Activated naive CD4-positive, alpha-beta T cell treated with anti-CD3 and anti-CD28 coated beads, Interleukin-2, amount 10 ng/mL, durations not matched to agents 7 days and 5 days (primary cell): ENCODE measurements around the gene RECK.

Experiments
- CTCF ChIA-PET: fragments of 350-600 bp; sonication (Branson Sonifier 250); formaldehyde crosslinking; loops from one replicate; lab custom pipeline; 2021; ENCODE audit warnings: antibody characterized with exemption; lab: Charles Lee
- DNase-seq: peaks from one replicate; pipeline ENCODE4 v3.0.0-alpha.2; 2020
- H3K27ac Mint-ChIP-seq: one replicate; pipeline ENCODE4 v1.8.0; 2021; ENCODE audit warnings: mild to moderate bottlenecking, moderate library complexity, mixed read lengths
- H3K27me3 Mint-ChIP-seq: one replicate; pipeline ENCODE4 v1.8.0; 2021; ENCODE audit warnings: mild to moderate bottlenecking, mixed read lengths
- H3K36me3 Mint-ChIP-seq: one replicate; pipeline ENCODE4 v1.8.0; 2021; ENCODE audit warnings: mixed read lengths
- H3K4me1 Mint-ChIP-seq: one replicate; pipeline ENCODE4 v1.8.0; 2021; ENCODE audit warnings: mixed read lengths
- H3K4me3 Mint-ChIP-seq: one replicate; pipeline ENCODE4 v1.8.0; 2021; ENCODE audit warnings: mild to moderate bottlenecking, moderate library complexity, mixed read lengths
- H3K9me3 Mint-ChIP-seq: one replicate; pipeline ENCODE4 v1.8.0; 2021; ENCODE audit warnings: mixed read lengths

Gene RECK

DNA sequence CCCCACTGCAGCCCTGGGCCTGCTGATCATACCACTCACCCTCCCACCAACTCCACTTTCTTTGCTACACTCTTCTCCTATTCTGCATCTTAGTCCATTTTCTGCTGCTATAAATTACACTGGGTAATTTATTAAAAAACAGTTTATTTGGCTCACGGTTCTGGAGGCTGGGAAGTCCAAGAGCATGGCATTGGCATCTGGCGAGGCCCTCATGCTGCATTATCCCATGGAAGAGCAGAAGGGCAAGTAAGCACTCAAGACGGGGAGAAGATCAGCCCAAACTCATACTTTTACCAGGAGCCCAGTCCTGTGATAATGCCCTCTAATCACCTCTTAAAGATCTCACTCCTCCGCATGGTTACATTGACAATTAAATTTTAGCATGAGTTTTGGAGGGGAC, 109.3 kb downstream of the RECK start:
- Mint-ChIP-seq H3K27me3 (no peaks in the 10 kb centered on the region), H3K27ac (peak overlapping the region; percentile 12)

DNA sequence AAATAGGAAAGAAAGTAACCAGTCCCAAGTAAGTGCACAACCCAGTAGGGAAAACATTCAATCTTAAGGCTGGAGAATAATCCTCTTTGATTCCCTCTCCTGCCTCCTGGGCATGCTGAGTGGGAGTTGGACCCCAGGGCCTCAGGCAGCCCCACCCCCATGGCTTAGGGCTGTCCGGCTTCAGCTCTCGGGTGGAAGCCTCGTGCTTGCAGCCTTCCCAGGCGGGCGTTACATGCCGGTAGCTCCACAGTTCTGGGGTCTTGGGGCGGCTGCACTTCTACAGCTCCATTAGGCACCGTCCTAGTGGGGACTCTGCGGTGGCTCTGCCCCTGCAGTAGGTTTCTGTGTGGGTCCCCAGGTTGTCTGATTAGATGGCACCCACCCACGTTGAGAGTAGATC, 109.9 kb downstream of the RECK start:
- Mint-ChIP-seq H3K27ac (no peak overlapping the region), H3K4me3 (no peak overlapping the region), H3K4me1 (peaks cover 95% of the 10 kb centered on the region), H3K27me3 (no peaks in the 10 kb centered on the region), H3K36me3 (peaks cover 58% of the 10 kb centered on the region), H3K9me3 (peaks cover 19% of the 10 kb centered on the region)
- CTCF ChIA-PET = interaction anchor here (1.6 kb wide), 1 partner anchor 18 kb away, joined by 6 read pairs; no protein-coding TSS in a partner anchor
- DNase-seq = no peak

More for the DNA sequence above, 109.3 kb downstream of the RECK start:
- no peak overlapping the region for H3K4me3 Mint-ChIP-seq
- peaks cover 19% of the 10 kb centered on the region for H3K9me3 Mint-ChIP-seq
- CTCF ChIA-PET = interaction anchor here (1.6 kb wide), 1 partner anchor 19 kb away, joined by 6 read pairs; no protein-coding TSS in a partner anchor
- DNase-seq = no peak
- H3K4me1 Mint-ChIP-seq = peaks cover 95% of the 10 kb centered on the region
- H3K36me3 Mint-ChIP-seq = peaks cover 55% of the 10 kb centered on the region

DNA sequence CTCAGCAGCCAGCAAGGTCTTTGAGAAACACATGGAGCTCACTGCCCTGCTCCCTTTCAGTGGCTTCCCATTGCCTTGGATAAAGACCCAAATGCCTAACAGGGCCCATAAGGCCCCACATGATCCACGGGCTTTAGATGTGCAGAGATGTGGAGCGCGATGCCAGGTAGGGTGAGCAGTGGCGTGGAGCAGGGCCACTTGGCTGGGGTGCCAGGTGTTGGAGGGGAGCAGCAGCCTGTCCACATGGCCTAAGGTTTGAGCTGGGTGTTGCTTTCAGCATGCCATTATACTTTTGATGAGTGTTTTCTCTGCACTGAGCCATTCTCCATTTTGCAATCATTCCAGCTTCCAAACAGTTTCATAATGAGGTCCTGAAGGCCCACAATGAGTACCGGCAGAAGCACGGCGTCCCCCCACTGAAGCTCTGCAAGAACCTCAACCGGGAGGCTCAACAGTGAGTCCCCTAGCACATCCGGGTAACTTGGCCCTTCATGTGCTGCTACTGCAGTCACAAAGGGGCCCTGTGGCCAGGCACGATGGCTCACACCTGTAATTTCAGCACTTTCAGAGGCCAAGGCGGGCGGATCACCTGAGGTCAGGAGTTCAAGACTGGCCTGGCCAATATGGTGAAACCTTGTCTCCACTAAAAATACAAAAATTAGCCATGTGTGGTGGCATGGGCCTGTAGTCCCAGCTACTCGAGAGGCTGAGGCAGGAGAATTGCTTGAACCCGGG, 110.9 kb downstream of the RECK start:
- H3K4me3 Mint-ChIP-seq = no peak overlapping the region

DNA sequence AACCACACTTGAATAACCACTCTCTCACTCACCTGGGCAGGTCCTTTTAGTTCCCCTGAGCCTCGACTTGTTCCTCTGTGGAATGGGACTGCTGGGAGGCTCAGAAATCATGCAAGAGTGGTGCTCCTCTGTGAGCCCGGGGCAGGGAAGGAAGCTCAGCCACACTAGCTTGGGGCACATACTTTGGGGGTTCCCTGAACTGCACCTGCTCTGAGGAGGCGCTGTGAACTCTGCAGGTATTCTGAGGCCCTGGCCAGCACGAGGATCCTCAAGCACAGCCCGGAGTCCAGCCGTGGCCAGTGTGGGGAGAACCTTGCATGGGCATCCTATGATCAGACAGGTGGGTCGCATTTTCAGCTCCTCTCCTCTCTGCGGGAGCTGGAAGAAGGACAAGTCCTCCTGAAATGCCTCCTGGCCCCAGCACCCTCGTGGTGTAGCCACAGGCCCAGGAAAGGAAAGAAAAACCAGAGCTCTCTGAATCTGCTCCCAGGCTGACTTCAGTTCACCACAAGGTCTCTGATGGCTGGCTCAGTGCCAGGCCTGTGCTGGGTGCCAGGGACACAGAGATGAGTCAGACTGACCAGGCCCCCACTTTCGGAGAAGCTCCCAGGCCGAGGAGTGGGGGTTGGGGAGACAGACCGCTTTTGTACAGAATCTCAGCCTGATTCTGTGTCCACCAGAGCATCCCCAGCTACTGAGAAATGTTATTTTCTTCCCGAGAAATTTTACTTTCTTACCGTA, 111.8 kb downstream of the RECK start:
- H3K9me3 Mint-ChIP-seq = peaks cover 19% of the 10 kb centered on the region
- no peak overlapping the region for H3K4me3 Mint-ChIP-seq
- peak overlapping the region; percentile 74 for H3K27ac Mint-ChIP-seq

More for the DNA sequence above, 110.9 kb downstream of the RECK start:
- Mint-ChIP-seq H3K27ac (peak overlapping the region; percentile 63), H3K9me3 (peaks cover 19% of the 10 kb centered on the region), H3K27me3 (no peaks in the 10 kb centered on the region), H3K36me3 (peaks cover 51% of the 10 kb centered on the region), H3K4me1 (peaks cover 94% of the 10 kb centered on the region)
- DNase-seq = no peak
- CTCF ChIA-PET = interaction anchor here (1.6 kb wide), 2 partner anchors 16 to 17 kb away, joined by 6 to 10 read pairs; no protein-coding TSS in a partner anchor

DNA sequence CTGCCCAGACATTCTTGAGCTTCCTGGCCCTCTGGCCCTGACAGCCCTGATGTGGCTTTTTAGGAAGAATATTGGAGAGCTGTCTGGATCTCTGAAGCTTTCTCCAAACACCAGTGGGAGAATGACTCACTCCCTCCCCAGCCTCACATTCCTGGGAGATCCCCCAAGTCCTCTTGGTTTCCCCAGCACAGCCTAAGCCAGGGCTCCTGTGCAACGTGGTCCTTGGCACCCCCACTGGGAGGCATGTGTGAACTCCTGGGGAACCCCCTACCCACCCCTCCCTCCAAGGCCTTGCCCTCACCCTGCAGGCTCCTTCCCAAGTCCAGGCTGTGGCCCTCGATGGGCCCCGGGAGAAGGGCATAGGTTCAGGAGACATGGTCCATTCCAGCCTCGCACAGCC, 112.5 kb downstream of the RECK start:
- H3K4me3 Mint-ChIP-seq = no peak overlapping the region
- peak overlapping the region; percentile 74 for H3K27ac Mint-ChIP-seq

More for the DNA sequence above, 111.8 kb downstream of the RECK start:
- H3K4me1 Mint-ChIP-seq = peaks cover 94% of the 10 kb centered on the region
- H3K36me3 Mint-ChIP-seq = peaks cover 49% of the 10 kb centered on the region
- CTCF ChIA-PET = interaction anchor here (0.7 to 1.6 kb wide), 5 partner anchors 12 to 128 kb away, joined by 3 to 10 read pairs (median 5); partner anchors contain the start of gene GLIPR2
- DNase-seq = peak; percentile 67
- H3K27me3 Mint-ChIP-seq = no peaks in the 10 kb centered on the region

DNA sequence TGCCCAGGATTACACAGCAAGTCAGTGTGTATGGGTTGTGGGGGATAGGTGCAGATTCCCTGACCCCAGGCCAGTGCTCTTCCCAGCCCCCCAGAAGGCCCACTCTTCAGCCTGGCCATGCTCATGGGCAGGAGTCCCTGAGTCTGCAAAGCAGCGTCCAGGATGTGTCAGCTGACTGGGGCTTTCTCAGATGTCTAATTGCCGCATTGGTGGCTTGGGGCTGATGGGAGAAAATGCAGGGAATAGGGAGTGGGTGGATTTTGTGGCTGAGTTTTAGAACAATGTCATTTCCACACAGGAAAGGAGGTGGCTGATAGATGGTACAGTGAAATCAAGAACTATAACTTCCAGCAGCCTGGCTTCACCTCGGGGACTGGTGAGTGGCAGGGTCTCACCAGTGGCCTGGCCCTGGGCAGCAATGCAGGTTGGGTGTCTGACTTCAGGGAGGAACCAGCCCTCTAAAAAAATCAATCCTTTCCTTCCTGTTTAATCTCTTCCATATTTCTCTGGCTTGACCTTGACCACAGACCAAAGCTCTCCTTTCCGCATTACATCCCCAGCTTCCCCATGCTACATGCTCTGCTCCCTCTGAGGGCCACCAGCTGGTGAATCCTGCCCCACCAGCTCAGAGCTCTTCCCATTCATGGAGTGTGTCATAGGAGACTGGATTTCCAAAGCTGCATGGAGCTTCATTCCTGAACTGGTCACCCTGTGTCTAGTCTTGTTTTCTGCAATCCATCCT, 114.0 kb downstream of the RECK start:
- Mint-ChIP-seq H3K4me3 (peak overlapping the region; percentile 74), H3K36me3 (peaks cover 47% of the 10 kb centered on the region), H3K4me1 (peaks cover 85% of the 10 kb centered on the region), H3K27ac (peak overlapping the region; percentile 97), H3K27me3 (no peaks in the 10 kb centered on the region), H3K9me3 (peaks cover 13% of the 10 kb centered on the region)
- CTCF ChIA-PET = interaction anchor here (0.7 to 2.3 kb wide), 7 partner anchors 11 to 47 kb away, joined by 3 to 5 read pairs (median 4); partner anchors contain the start of gene GLIPR2
- no peak for DNase-seq

More for the DNA sequence above, 112.5 kb downstream of the RECK start:
- Mint-ChIP-seq H3K4me1 (peaks cover 93% of the 10 kb centered on the region), H3K9me3 (peaks cover 19% of the 10 kb centered on the region), H3K27me3 (no peaks in the 10 kb centered on the region), H3K36me3 (peaks cover 47% of the 10 kb centered on the region)
- no peak for DNase-seq
- CTCF ChIA-PET = interaction anchor here (0.7 to 1.6 kb wide), 5 partner anchors 12 to 128 kb away, joined by 3 to 10 read pairs (median 5); partner anchors contain the start of gene GLIPR2

DNA sequence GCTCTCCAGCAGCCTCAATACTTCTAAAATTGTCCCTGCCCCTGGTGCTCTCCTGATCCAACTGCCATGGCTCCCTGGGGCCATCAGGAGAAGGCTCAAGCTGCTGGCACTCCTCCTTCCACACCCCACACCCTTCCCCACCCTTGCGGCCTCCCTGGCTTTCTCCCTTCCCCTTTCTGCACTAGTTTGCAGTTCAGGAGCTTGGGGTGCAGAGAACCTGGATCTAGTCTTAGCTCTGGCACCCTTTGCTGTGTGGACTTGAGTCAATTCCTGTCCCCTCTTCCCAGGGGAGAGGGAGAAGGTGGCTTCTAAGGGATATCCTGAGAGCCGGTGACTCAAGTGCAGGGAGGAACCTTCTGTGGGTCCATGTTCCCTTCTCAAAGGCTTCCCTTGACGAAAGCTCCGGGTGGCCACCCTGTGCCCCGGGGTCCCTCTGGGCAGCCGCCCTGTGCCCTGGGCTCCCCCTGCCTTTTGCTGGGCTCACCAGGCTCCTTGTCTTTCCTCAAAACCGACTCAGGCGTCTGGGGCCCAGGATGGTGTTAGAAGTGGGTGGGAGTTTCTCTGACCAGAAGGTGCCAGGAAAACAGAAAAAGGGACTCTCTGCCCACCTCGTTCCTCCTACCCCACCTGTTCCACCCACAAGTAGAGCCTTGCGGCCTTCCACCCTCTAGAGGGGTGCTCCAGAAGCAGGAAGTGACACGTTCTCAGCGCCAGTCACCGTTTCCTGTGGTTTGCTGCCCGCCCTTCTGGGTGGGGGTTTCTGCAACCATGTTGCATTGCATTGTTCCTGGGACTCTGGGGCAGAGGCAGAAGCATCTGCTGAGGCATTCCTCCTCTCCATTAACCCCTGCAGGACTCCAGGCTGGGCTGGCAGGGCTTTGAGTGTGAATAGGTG, 114.8 kb downstream of the RECK start:
- DNase-seq = peak; percentile 93
- H3K27me3 Mint-ChIP-seq = no peaks in the 10 kb centered on the region
- CTCF ChIA-PET = interaction anchor here (0.6 to 2.3 kb wide), 7 partner anchors 12 to 58 kb away, joined by 3 to 5 read pairs (median 3); partner anchors contain the start of gene GLIPR2
- H3K27ac Mint-ChIP-seq = peak overlapping the region; percentile 97
- H3K4me3 Mint-ChIP-seq = peak overlapping the region; percentile 74
- H3K9me3 Mint-ChIP-seq = peaks cover 8% of the 10 kb centered on the region
- peaks cover 78% of the 10 kb centered on the region for H3K4me1 Mint-ChIP-seq
- H3K36me3 Mint-ChIP-seq = peaks cover 42% of the 10 kb centered on the region

DNA sequence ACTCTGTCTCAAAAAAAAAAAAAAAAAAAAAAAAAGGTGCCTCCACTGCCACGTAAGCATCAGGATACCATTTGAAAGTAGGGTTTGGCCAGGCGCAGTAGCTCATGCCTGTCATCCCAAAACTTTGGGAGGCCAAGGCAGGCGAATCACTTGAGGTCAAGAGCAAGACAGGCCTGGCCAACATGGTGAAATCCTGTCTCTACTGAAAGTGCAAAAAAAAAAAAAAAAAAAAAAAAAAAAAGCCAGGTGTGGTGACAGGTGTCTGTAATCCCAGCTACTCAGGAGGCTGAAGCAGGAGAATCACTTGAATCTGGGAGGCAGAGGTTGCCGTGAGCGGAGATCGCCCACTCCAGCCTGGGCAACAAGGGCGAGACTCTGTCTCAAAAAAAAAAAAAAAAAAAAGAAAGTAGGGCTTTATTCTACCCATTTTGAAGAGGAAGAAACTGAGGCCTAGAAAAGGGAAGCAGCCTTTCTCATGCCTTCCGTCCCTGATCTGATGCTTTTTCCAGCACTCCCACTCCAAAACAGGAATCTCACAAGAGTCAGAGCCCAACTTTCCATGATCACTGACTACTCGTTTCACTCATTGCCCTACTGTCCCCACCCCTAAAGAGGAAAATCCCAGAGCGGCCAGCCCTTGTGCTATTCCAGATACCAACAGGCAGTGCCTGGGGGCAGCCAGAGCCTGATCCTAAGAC, 116.2 kb downstream of the RECK start:
- peak overlapping the region; percentile 73 for H3K27ac Mint-ChIP-seq
- no peaks in the 10 kb centered on the region for H3K27me3 Mint-ChIP-seq
- H3K36me3 Mint-ChIP-seq = peaks cover 37% of the 10 kb centered on the region
- no peak overlapping the region for H3K4me3 Mint-ChIP-seq
- H3K9me3 Mint-ChIP-seq = peaks cover 4% of the 10 kb centered on the region
- no peak for DNase-seq
- CTCF ChIA-PET = interaction anchor here (1.6 to 2.3 kb wide), 2 partner anchors 11 to 14 kb away, joined by 3 to 5 read pairs; no protein-coding TSS in a partner anchor
- peaks cover 68% of the 10 kb centered on the region for H3K4me1 Mint-ChIP-seq

DNA sequence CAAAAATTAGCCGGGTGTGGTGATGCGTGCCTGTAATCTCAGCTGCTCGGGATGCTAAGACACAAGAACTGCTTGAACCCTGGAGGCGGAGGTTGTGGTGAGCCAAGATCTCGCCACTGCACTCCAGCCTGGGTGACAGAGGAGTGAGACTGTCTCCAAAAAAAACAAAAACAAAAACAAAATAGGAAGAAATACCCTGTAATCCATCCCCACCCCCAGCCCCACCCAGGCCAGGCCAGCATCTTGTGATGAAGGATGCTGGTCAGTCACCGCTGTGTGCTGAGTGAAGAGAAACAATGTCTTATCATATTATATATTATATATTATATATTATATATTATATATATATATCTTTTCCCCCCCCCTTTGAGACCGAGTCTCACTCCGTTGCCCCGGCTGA, 117.0 kb downstream of the RECK start:
- Mint-ChIP-seq H3K27me3 (no peaks in the 10 kb centered on the region), H3K36me3 (peaks cover 45% of the 10 kb centered on the region), H3K4me3 (no peak overlapping the region), H3K27ac (no peak overlapping the region), H3K4me1 (peaks cover 66% of the 10 kb centered on the region), H3K9me3 (peaks cover 4% of the 10 kb centered on the region)
- CTCF ChIA-PET = interaction anchor here (3.0 kb wide), 1 partner anchor 51 kb away, joined by 9 read pairs; no protein-coding TSS in a partner anchor
- DNase-seq = no peak

DNA sequence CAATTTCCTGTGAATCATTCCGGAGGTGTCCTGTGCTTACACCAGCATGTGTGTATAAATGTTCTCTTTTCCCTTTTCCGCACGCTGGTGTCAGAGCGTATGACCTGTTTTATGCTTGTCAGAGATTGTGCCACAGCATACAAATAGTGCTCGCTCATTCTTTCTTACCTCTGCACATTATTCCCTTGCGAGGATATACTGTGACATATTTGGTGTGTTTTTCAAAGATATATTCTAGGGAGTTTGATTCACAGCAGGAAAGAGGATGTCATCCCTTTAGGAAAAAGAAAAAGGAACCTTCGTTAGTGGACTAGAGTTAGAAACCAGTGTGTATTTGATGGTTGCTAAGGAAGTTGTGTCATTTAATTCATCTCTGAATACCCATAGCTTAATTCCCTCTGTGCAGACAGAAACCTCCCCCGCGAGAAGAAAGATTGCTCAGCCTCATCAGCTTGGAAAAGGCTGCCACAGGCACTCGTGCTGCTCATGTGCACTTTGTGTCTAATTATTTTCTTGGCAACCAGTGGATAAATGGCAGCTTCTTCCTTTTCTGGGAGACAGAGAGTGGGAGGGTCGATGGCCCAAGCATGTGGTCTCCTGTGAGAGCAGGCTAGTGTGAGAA, 117.7 kb downstream of the RECK start:
- H3K9me3 Mint-ChIP-seq = peaks cover 4% of the 10 kb centered on the region
- H3K4me3 Mint-ChIP-seq = no peak overlapping the region
- no peaks in the 10 kb centered on the region for H3K27me3 Mint-ChIP-seq
- CTCF ChIA-PET = interaction anchor here (1.3 to 3.0 kb wide), 2 partner anchors 10 to 51 kb away, joined by 3 to 9 read pairs; no protein-coding TSS in a partner anchor
- peaks cover 62% of the 10 kb centered on the region for H3K4me1 Mint-ChIP-seq
- peaks cover 46% of the 10 kb centered on the region for H3K36me3 Mint-ChIP-seq
- no peak overlapping the region for H3K27ac Mint-ChIP-seq
- DNase-seq = no peak

DNA sequence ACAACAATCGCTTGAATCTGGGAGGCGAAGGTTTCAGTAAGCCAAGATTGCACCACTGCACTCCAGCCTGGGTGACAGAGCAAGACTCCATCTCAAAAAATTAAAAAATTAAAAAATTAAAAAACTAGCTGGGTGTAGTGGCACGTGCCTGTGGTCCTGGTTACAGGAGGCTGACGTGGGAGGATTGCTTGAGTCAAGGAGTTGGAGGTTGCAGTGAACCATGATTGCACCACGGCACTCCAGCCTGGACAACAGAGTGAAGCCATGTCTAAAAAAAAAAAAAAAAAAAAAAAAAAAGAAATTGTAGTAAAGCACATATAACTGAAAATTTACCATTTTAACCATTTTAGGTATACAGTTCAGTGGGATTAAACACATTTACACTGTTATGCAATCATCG, 119.4 kb downstream of the RECK start:
- H3K27ac Mint-ChIP-seq = no peak overlapping the region
- peaks cover 48% of the 10 kb centered on the region for H3K4me1 Mint-ChIP-seq

DNA sequence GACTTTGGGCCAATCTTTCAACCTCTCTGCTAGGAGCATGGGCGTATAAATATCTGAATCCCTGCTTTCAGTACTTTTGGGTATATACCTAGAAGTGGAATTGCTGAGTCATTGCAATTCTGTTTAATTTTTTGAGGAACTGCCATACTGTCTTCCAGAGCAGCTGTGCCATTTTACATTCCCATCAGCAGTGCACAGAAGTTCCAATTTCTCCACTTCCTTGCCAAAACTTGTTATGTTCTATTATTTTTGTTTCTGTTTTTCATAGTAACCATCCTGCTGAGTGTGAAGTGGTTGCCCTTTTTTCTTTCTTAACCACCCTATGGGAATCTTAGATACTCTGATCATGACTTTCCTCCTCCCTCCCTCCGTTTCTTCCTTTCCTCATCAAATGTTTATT, 121.4 kb downstream of the RECK start:
- DNase-seq = no peak
- CTCF ChIA-PET = interaction anchor here (0.9 kb wide), 1 partner anchor 55 kb away, joined by 5 read pairs; no protein-coding TSS in a partner anchor
- Mint-ChIP-seq H3K27me3 (peaks cover 14% of the 10 kb centered on the region), H3K4me3 (no peak overlapping the region), H3K27ac (no peak overlapping the region), H3K9me3 (peaks cover 4% of the 10 kb centered on the region), H3K4me1 (peaks cover 33% of the 10 kb centered on the region), H3K36me3 (peaks cover 44% of the 10 kb centered on the region)

More for the DNA sequence above, 119.4 kb downstream of the RECK start:
- CTCF ChIA-PET = interaction anchor here (3.0 kb wide), 1 partner anchor 53 kb away, joined by 9 read pairs; no protein-coding TSS in a partner anchor
- Mint-ChIP-seq H3K4me3 (no peak overlapping the region), H3K9me3 (peaks cover 4% of the 10 kb centered on the region), H3K36me3 (peaks cover 42% of the 10 kb centered on the region), H3K27me3 (peaks cover 8% of the 10 kb centered on the region)
- DNase-seq = no peak
